PC-3 (cell line): ENCODE data around the gene CSH1.

ENCODE experiments used
- CTCF ChIP-seq: fragments of 300-600 bp; sonication (generic); conservative IDR thresholded peaks from 2 replicates; pipeline ENCODE4 v1.5.1; 2017; ENCODE audit warnings: antibody characterized with exemption, low read depth, mild to moderate bottlenecking, low read length
- EZH2 ChIP-seq: fragments of 300-600 bp; sonication (generic); IDR thresholded peaks from one replicate; pipeline ENCODE4 v1.6.1; 2017; ENCODE audit warnings: antibody characterized with exemption, mild to moderate bottlenecking, low read length; ENCODE audit not compliant: unreplicated experiment
- EZH2phosphoT487 ChIP-seq: fragments of 300-600 bp; sonication (generic); IDR thresholded peaks from 2 replicates; pipeline ENCODE4 v1.6.1; 2018; ENCODE audit warnings: mild to moderate bottlenecking, antibody characterized with exemption, low read length, borderline replicate concordance

GRCh38 chr17:63942309-63942985, 46.1 kb upstream of the CSH1 start:
- no peak for TF ChIP-seq CTCF
- no peak for TF ChIP-seq EZH2phosphoT487
- TF ChIP-seq EZH2 = no peak
